ENCODE measurements around the gene CCDC183.
A peak's percentile ranks its signal among the peaks of the same experiment; 100 is the strongest.
"Not testable (repeated sequence)": the region's sequence is repeated elsewhere in the genome, so short reads cannot be mapped to it uniquely, and the experiment has no call there.

Gene CCDC183

GRCh38 chr9:136760834-136761544 lies 35.1 kb upstream of the CCDC183 start:
- not testable (repeated sequence) for DNase-seq

GRCh38 chr9:136761545-136761981 lies 34.6 kb upstream of the CCDC183 start:
- DNase-seq = no peak

GRCh38 chr9:136762221-136762691 lies 33.9 kb upstream of the CCDC183 start:
- DNase-seq = no peak

- DNase-seq = peak in 5 of 6 experiments; percentile 10 to 48 (median 33)
Measured at GRCh38 chr9:136762915-136763648, 33.1 kb upstream of the CCDC183 start.

- no peak for DNase-seq
Measured at GRCh38 chr9:136763649-136764035, 32.5 kb upstream of the CCDC183 start.

- no peak for DNase-seq
Measured at GRCh38 chr9:136764301-136764891, 31.7 kb upstream of the CCDC183 start, which contains the start of gene LCN15. LCN15 (minus strand) TSS chr9:136764518; CDS start chr9:136764488, 30 bp downstream.

GRCh38 chr9:136765041-136765440 lies 31.1 kb upstream of the CCDC183 start:
- no peak for DNase-seq

- not testable (repeated sequence) for DNase-seq
Measured at GRCh38 chr9:136765745-136766409, 30.3 kb upstream of the CCDC183 start.

- peak in 1 of 6 experiments; percentile 20 for DNase-seq
Measured at GRCh38 chr9:136766410-136767120, 29.6 kb upstream of the CCDC183 start.

- DNase-seq = peak in 5 of 6 experiments; percentile 12 to 40 (median 20)
Measured at GRCh38 chr9:136769710-136770191, 26.4 kb upstream of the CCDC183 start.

GRCh38 chr9:136771907-136772415 lies 24.2 kb upstream of the CCDC183 start:
- DNase-seq = no peak

GRCh38 chr9:136773386-136774044 lies 22.6 kb upstream of the CCDC183 start:
- no peak for DNase-seq

- DNase-seq = no peak
Measured at GRCh38 chr9:136774416-136775045, 21.6 kb upstream of the CCDC183 start.

GRCh38 chr9:136775191-136775590 lies 20.9 kb upstream of the CCDC183 start:
- DNase-seq = no peak

- no peak for DNase-seq
Measured at GRCh38 chr9:136776947-136777346, 19.2 kb upstream of the CCDC183 start.

GRCh38 chr9:136777359-136777758 lies 18.8 kb upstream of the CCDC183 start:
- no peak for DNase-seq

- no peak for DNase-seq
Measured at GRCh38 chr9:136779808-136780207, 16.3 kb upstream of the CCDC183 start.

GRCh38 chr9:136782452-136782851 lies 13.7 kb upstream of the CCDC183 start:
- no peak for DNase-seq

GRCh38 chr9:136784249-136784996 lies 11.7 kb upstream of the CCDC183 start:
- no peak for DNase-seq

GRCh38 chr9:136784997-136785361 lies 11.2 kb upstream of the CCDC183 start:
- DNase-seq = no peak
